ENCODE measurements around the gene PHF23. TPM values are rescaled to one million over a fixed set of nuclear protein-coding genes. Genes with fewer than 3 reads are reported as not detected.

PHF23 gene
- total RNA-seq, 1 donor from 2014 or later: 23.3 TPM

- DNase-seq (ENCODE audit: missing footprints) (no peak), ATAC-seq (no peak)
- intact Hi-C loops (cut with DNase I): no loop called here
Measured at GRCh38 chr17:7192271-7192937, 46.9 kb downstream of the PHF23 start.

- no peak for DNase-seq (ENCODE audit: missing footprints)
- intact Hi-C loops (cut with DNase I): no loop called here
- peak; percentile 65 for ATAC-seq
Measured at GRCh38 chr17:7191571-7192270, 47.5 kb downstream of the PHF23 start.

- DNase-seq (ENCODE audit: missing footprints): no peak
Measured at GRCh38 chr17:7191069-7191468, 48.2 kb downstream of the PHF23 start.

DNA sequence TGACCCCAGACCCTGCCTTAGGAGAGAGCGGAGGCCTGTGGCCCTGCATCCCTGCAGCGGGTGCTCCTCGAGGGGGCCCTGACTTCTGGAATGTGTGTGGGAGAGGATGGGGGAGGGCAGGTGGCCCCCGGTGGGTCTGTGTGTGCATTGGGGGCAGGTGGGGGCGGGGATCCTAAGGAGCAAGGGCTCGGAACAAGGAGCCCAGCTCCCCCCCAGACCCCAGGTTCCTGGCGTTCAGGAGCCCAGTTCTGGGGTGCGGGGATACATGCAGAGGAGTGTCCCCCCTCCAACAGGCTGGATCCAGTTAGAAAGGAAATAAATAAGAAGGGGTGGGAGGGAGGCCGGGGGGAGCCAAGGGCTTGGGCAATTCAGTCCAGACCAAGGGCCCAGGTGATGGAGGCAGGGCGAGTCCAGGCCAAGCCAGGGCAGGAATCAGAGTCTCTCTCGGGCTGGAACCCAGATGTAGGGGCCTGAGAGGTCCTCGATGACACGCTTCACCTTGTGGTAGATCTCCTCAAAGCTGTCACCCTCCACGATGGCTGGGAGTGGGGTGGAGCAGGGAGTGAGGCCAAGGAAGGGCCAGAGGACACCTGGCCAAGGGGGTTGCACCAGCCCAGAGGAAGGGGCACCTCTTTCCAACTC, 48.9 kb downstream of the PHF23 start:
- DNase-seq (ENCODE audit: missing footprints): no peak
- no peak for ATAC-seq
- intact Hi-C loops (cut with DNase I): no loop called here

More at GRCh38 chr17:7191069-7191468, 48.2 kb downstream of the PHF23 start:
- ATAC-seq: no peak
- intact Hi-C loops (cut with DNase I): no loop called here

DNA sequence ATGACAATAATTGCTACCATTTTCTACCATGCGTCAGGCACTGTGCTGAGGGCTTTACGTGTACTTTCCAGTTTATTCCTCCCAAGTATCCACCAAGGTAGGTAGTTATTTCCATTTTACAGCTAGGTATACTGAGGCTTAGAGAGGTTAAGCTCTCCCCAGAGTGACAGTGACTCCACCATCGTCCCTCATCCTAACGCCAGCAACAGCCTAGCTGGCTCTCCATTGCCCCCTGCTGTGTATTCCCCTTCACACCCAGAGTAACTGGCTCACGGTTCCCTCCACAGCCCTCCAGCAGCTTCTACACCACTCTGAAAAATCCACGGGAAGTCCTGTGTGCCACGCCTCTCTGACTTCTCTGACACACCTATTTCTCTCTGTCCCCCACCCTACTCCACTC, 53.0 kb downstream of the PHF23 start:
- no peak for DNase-seq (ENCODE audit: missing footprints)
- ATAC-seq: no peak
- intact Hi-C loops (cut with DNase I): no loop called here

Small RNA genes within 50 kb of the gene (microRNA-seq; reads per million reads assigned to microRNA genes)
- 809 reads per million, percentile 82 among the genes with 10 or more reads in this experiment for gene MIR324

Other genes starting within 250 kb of the PHF23 start
- 0.11 TPM for gene ALOX12, start 243.4 kb downstream of the PHF23 start, total RNA-seq
- gene RNASEK, start 226.8 kb downstream of the PHF23 start, total RNA-seq: 177 TPM
- 14.0 TPM for gene BCL6B, start 216.4 kb downstream of the PHF23 start, total RNA-seq
- gene SLC16A13, start 203.4 kb downstream of the PHF23 start, total RNA-seq: 1.8 TPM
- 0.78 TPM for gene SLC16A11, start 195.4 kb downstream of the PHF23 start, total RNA-seq
- 5.4 TPM for gene CLEC10A, start 159.2 kb downstream of the PHF23 start, total RNA-seq
- 0.46 TPM for gene ASGR2, start 124.6 kb downstream of the PHF23 start, total RNA-seq
- 0.43 TPM for gene ASGR1, start 60.1 kb downstream of the PHF23 start, total RNA-seq
- 20.6 TPM for gene DLG4, start 19.6 kb downstream of the PHF23 start, total RNA-seq
- 2,192 TPM for gene ACADVL, start 19.5 kb downstream of the PHF23 start, total RNA-seq
- 20.0 TPM for gene DVL2, start 4.9 kb downstream of the PHF23 start, total RNA-seq
- 444 TPM for gene GABARAP, start 3.0 kb upstream of the PHF23 start, total RNA-seq
- gene CTDNEP1, start 12.3 kb upstream of the PHF23 start, total RNA-seq: 114 TPM
- 72.7 TPM for gene ELP5, start 12.8 kb upstream of the PHF23 start, total RNA-seq
- 1.2 TPM for gene CLDN7, start 23.0 kb upstream of the PHF23 start, total RNA-seq
- 119 TPM for gene SLC2A4, start 42.3 kb upstream of the PHF23 start, total RNA-seq
- 0.81 TPM for gene YBX2, start 55.2 kb upstream of the PHF23 start, total RNA-seq
- 326 TPM for gene EIF5A, start 68.2 kb upstream of the PHF23 start, total RNA-seq
- gene GPS2, start 75.9 kb upstream of the PHF23 start, total RNA-seq: 70.3 TPM
- 30.8 TPM for gene NEURL4, start 89.9 kb upstream of the PHF23 start, total RNA-seq
- 14.0 TPM for gene ACAP1, start 97.1 kb upstream of the PHF23 start, total RNA-seq
- 4.7 TPM for gene KCTD11, start 112.7 kb upstream of the PHF23 start, total RNA-seq
- gene TMEM95, start 115.7 kb upstream of the PHF23 start, total RNA-seq: not detected
- 2.6 TPM for gene TNK1, start 141.6 kb upstream of the PHF23 start, total RNA-seq
- 18.4 TPM for gene PLSCR3, start 155.1 kb upstream of the PHF23 start, total RNA-seq
- 64.0 TPM for gene TMEM256, start 164.6 kb upstream of the PHF23 start, total RNA-seq
- 7.0 TPM for gene NLGN2, start 168.4 kb upstream of the PHF23 start, total RNA-seq
- gene SPEM1, start 180.9 kb upstream of the PHF23 start, total RNA-seq: not detected
- not detected for gene SPEM2, start 186.2 kb upstream of the PHF23 start, total RNA-seq
- not detected for gene SPEM3, start 189.4 kb upstream of the PHF23 start, total RNA-seq
- gene TMEM102, start 196.0 kb upstream of the PHF23 start, total RNA-seq: 2.7 TPM
- gene FGF11, start 200.1 kb upstream of the PHF23 start, total RNA-seq: 11.7 TPM
- 11.8 TPM for gene CHRNB1, start 205.6 kb upstream of the PHF23 start, total RNA-seq
- 62.1 TPM for gene ZBTB4, start 240.2 kb upstream of the PHF23 start, total RNA-seq
- not detected for gene SLC35G6, start 242.0 kb upstream of the PHF23 start, total RNA-seq
- gene POLR2A, start 244.9 kb upstream of the PHF23 start, total RNA-seq: 36.4 TPM

Data from Right ventricle myocardium inferior (tissue), 1 donor.